Posterior cingulate gyrus (tissue), 11 donors: ENCODE measurements around the gene SIK3.
A peak's percentile ranks its signal among the peaks of the same experiment; 100 is the strongest.

Experiments used
- DNase-seq, 10 donors: peaks; one replicate each; pipeline versions ENCODE4 v3.0.0 to v3.0.0-alpha.2; 2020 to 2021; ENCODE audit warnings: mixed read lengths in 3 of 10
- intact Hi-C: fragments of 100-400 bp; cut with DNase I; formaldehyde crosslinking; loops from one replicate; pipeline ENCODE4 v1.15.1; 2023

SIK3 gene

GRCh38 chr11:116834535-116835041, 263.6 kb downstream of the SIK3 start:
- peak in 1 of 10 donors; percentile 62 for DNase-seq
- intact Hi-C loops = loop anchor here (5.0 kb wide), 1 partner anchor 42 kb away; the partner anchor contains the start of gene APOA5

GRCh38 chr11:116833816-116834534, 264.3 kb downstream of the SIK3 start:
- DNase-seq = no peak
- intact Hi-C loops = no loop called here

GRCh38 chr11:116833491-116833815, 264.8 kb downstream of the SIK3 start:
- peak in 2 of 10 donors; percentile 20 to 75 for DNase-seq
- intact Hi-C loops = no loop called here

GRCh38 chr11:116832350-116833290, 265.6 kb downstream of the SIK3 start:
- intact Hi-C loops = no loop called here
- DNase-seq = peak in 2 of 10 donors; percentile 60 to 72

GRCh38 chr11:116831790-116832349, 266.4 kb downstream of the SIK3 start:
- intact Hi-C loops = no loop called here
- DNase-seq = peak in 2 of 10 donors; percentile 14 to 21

- intact Hi-C loops = no loop called here
- DNase-seq = peak in 2 of 10 donors; percentile 54 to 82
These were observed 267.9 kb downstream of the SIK3 start for GRCh38 chr11:116830184-116830912.

- intact Hi-C loops = no loop called here
- peak in 2 of 10 donors; percentile 54 to 76 for DNase-seq
These were observed 268.6 kb downstream of the SIK3 start, which contains the start of gene APOC3 for GRCh38 chr11:116829525-116830183. Gene APOC3 (plus strand): TSS chr11:116829907. CDS start chr11:116830583, 676 bp downstream.

- intact Hi-C loops = no loop called here
- peak in 2 of 10 donors; percentile 52 to 56 for DNase-seq
These were observed 269.4 kb downstream of the SIK3 start for GRCh38 chr11:116828632-116829524.

GRCh38 chr11:116827461-116827860, 270.8 kb downstream of the SIK3 start:
- peak in 1 of 10 donors; percentile 55 for DNase-seq
- intact Hi-C loops = no loop called here

GRCh38 chr11:116826751-116827431, 271.3 kb downstream of the SIK3 start:
- DNase-seq = peak in 2 of 10 donors; percentile 22 to 68
- intact Hi-C loops = no loop called here

- DNase-seq = peak in 1 of 10 donors; percentile 60
- intact Hi-C loops = no loop called here
These were observed 272.1 kb downstream of the SIK3 start for GRCh38 chr11:116825854-116826750.

- intact Hi-C loops = no loop called here
- DNase-seq = peak in 2 of 10 donors; percentile 12 to 29
These were observed 272.8 kb downstream of the SIK3 start for GRCh38 chr11:116825434-116825833.

- intact Hi-C loops = no loop called here
- DNase-seq = peak in 2 of 10 donors; percentile 40 to 60
These were observed 275.0 kb downstream of the SIK3 start, which contains the start of gene APOA4 for GRCh38 chr11:116823031-116823843. Gene APOA4 (minus strand): TSS chr11:116823304. CDS start chr11:116823191, 113 bp downstream.

- intact Hi-C loops = no loop called here
- DNase-seq = peak in 2 of 10 donors; percentile 72 to 74
These were observed 275.7 kb downstream of the SIK3 start for GRCh38 chr11:116822575-116822974.

- peak in 1 of 10 donors; percentile 77 for DNase-seq
- intact Hi-C loops = no loop called here
These were observed 276.9 kb downstream of the SIK3 start for GRCh38 chr11:116821050-116821918.
